HG03175 (cell line): ENCODE results near the gene TNRC18.

ENCODE experiments used
- ATAC-seq: cut with Tn5 transposase; IDR thresholded peaks from one replicate; pipeline ENCODE4 v1.9.1; 2021; ENCODE audit warnings: mild to moderate bottlenecking, moderate library complexity; ENCODE audit not compliant: unreplicated experiment

Gene TNRC18

GRCh38 chr7:5404421-5404826 lies 19.2 kb downstream of the TNRC18 start:
- ATAC-seq = no peak

- no peak for ATAC-seq
Observed at GRCh38 chr7:5403442-5403841, 20.2 kb downstream of the TNRC18 start.

GRCh38 chr7:5397736-5398135 lies 25.9 kb downstream of the TNRC18 start:
- ATAC-seq = no peak

GRCh38 chr7:5396999-5397663 lies 26.5 kb downstream of the TNRC18 start:
- ATAC-seq = peak; percentile 89

- ATAC-seq = peak; percentile 47
Observed at GRCh38 chr7:5396542-5396941, 27.1 kb downstream of the TNRC18 start.

GRCh38 chr7:5395246-5395645 lies 28.4 kb downstream of the TNRC18 start:
- no peak for ATAC-seq

GRCh38 chr7:5394264-5395105 lies 29.1 kb downstream of the TNRC18 start:
- no peak for ATAC-seq

- no peak for ATAC-seq
Observed at GRCh38 chr7:5393748-5394147, 29.9 kb downstream of the TNRC18 start.

- ATAC-seq = no peak
Observed at GRCh38 chr7:5393328-5393727, 30.3 kb downstream of the TNRC18 start.

- ATAC-seq = no peak
Observed at GRCh38 chr7:5390918-5391317, 32.7 kb downstream of the TNRC18 start.

GRCh38 chr7:5388905-5389433 lies 34.7 kb downstream of the TNRC18 start:
- ATAC-seq = no peak

- no peak for ATAC-seq
Observed at GRCh38 chr7:5388273-5388901, 35.2 kb downstream of the TNRC18 start.

- no peak for ATAC-seq
Observed at GRCh38 chr7:5387711-5388245, 35.9 kb downstream of the TNRC18 start.

- no peak for ATAC-seq
Observed at GRCh38 chr7:5384618-5385017, 39.0 kb downstream of the TNRC18 start.

- no peak for ATAC-seq
Observed at GRCh38 chr7:5383314-5384098, 40.1 kb downstream of the TNRC18 start.

GRCh38 chr7:5382281-5382892 lies 41.2 kb downstream of the TNRC18 start:
- ATAC-seq = no peak

GRCh38 chr7:5381071-5381772 lies 42.4 kb downstream of the TNRC18 start:
- ATAC-seq = no peak

GRCh38 chr7:5380350-5381070 lies 43.1 kb downstream of the TNRC18 start:
- no peak for ATAC-seq

GRCh38 chr7:5379546-5379945 lies 44.1 kb downstream of the TNRC18 start:
- no peak for ATAC-seq
